Suppressor macrophage treated with lipopolysaccharide for 1 hour (primary cell): ENCODE data around the gene CTNNB1.

Source experiments
- DNase-seq, 3 donors: peaks; one replicate each; pipeline ENCODE4 v3.0.0-alpha.2; 2020 to 2022

The CTNNB1 gene

GRCh38 chr3:41220906-41221677, 21.8 kb downstream of the CTNNB1 start:
- DNase-seq: no peak

- DNase-seq: no peak
Observed at GRCh38 chr3:41222012-41222411, 22.7 kb downstream of the CTNNB1 start.

DNA sequence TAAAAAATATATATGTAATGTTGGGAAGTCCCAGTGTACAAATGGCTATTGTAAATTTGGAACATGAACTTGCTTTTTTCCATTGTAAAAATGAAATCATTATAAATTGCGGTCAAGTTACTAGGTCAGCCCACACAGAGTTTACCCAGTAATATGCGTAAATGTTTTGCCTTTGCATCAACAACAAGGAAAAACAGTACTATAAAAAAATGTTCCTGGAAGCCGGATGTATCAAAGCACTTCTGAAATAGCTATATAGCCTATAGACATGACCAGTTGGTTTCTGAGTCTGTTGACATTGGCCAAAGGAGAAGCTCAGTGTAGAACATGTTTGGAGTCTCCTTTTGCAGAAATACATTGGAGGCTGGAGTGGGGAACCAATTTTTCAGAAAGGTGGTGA, 23.2 kb downstream of the CTNNB1 start:
- DNase-seq: no peak

- no peak for DNase-seq
Observed at GRCh38 chr3:41223078-41223477, 23.8 kb downstream of the CTNNB1 start.

- DNase-seq: no peak
Observed at GRCh38 chr3:41223691-41224090, 24.4 kb downstream of the CTNNB1 start.

DNA sequence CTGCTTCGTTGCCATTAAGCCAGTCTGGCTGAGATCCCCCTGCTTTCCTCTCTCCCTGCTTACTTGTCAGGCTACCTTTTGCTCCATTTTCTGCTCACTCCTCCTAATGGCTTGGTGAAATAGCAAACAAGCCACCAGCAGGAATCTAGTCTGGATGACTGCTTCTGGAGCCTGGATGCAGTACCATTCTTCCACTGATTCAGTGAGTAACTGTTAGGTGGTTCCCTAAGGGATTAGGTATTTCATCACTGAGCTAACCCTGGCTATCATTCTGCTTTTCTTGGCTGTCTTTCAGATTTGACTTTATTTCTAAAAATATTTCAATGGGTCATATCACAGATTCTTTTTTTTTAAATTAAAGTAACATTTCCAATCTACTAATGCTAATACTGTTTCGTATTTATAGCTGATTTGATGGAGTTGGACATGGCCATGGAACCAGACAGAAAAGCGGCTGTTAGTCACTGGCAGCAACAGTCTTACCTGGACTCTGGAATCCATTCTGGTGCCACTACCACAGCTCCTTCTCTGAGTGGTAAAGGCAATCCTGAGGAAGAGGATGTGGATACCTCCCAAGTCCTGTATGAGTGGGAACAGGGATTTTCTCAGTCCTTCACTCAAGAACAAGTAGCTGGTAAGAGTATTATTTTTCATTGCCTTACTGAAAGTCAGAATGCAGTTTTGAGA, 25.0 kb downstream of the CTNNB1 start:
- DNase-seq: peak in 2 of 3 donors; percentile 31 to 39

DNA sequence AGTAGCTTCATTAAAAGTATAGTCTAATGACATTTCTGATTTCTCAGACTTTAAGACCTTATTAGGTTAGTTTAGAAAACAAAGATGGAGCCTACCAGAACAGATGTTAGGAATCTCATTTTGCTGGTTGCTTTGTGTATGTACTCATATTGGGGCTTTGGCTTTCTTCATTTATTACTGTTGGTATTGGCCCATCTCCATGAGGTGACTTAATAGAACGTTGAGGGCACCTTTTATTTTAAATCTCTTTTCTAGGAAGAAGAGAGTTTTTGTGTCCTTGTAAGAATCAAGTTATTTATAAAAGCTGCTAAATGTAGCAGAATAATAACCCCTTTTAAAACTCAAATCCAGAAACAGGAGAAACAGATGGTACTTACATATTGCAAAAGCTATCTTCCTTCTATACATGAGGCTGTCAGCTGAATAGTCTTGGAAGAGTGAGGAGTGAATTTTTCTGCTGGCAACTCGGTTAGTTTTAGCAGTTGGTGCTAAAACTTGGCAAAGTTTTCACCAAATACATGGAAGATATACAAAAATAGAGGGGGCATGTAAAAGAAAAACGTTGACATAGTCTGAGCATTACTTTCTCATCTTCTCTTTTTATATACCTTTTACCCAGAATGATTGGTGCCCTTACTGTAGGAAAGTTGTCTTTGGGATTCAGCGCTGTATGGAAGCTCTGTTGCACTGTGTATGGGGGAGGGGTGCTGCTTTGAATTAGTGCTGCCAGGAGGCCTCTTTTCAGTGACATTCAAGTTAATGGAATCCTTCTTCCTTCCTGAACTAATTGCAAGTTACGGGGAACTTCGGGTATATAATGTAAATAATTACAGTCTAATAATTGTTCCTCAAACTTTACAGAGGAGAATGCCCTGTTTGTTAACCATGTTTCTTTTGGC, 35.8 kb downstream of the CTNNB1 start:
- no peak for DNase-seq

GRCh38 chr3:41236228-41236627, 36.9 kb downstream of the CTNNB1 start:
- DNase-seq: no peak

DNA sequence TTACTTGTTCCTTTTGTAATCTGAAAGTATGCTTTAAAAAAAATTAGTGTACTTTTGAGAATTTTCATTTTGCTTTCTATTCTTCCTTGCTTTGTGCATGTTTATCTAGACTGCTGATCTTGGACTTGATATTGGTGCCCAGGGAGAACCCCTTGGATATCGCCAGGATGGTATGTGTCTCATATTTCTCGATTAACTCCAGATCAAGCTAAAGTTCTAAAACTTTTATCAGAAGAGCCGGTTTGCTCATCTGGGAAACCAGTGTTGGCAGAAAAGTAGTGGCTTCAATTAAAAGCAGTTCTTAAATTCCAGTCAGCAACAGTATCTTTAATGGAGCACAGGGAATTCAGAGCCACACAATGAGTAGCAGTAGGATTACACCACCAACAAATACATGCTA, 38.6 kb downstream of the CTNNB1 start:
- DNase-seq: no peak

GRCh38 chr3:41239587-41239986, 40.3 kb downstream of the CTNNB1 start:
- no peak for DNase-seq

DNA sequence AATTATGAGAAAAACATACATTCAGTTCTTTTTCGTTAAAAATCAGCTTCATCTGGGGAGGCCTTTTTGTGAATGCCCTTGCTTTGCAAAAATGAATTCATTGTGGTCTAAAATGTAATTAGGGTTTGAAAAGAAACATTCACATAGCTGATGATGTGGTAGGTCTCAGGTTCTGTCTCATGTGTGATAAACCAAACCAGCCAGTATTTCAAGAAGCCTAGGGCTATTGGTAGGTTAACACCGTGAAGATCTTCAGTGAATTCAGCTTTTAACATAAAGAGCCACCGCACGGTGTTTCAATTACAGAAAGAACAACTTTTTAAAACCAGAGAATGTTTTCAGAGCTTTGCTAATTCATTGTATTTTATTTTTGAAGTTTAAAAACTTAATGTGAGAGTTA, 41.9 kb downstream of the CTNNB1 start:
- DNase-seq: no peak

- no peak for DNase-seq
Observed at GRCh38 chr3:41241800-41242571, 42.7 kb downstream of the CTNNB1 start.

GRCh38 chr3:41243183-41243582, 43.9 kb downstream of the CTNNB1 start:
- DNase-seq: no peak

- no peak for DNase-seq
Observed at GRCh38 chr3:41244620-41245336, 45.5 kb downstream of the CTNNB1 start.

GRCh38 chr3:41247055-41248004, 48.0 kb downstream of the CTNNB1 start:
- no peak for DNase-seq

- DNase-seq: no peak
Observed at GRCh38 chr3:41248525-41248924, 49.2 kb downstream of the CTNNB1 start.

- no peak for DNase-seq
Observed at GRCh38 chr3:41249318-41249717, 50.0 kb downstream of the CTNNB1 start.

- no peak for DNase-seq
Observed at GRCh38 chr3:41250825-41251224, 51.5 kb downstream of the CTNNB1 start.

DNA sequence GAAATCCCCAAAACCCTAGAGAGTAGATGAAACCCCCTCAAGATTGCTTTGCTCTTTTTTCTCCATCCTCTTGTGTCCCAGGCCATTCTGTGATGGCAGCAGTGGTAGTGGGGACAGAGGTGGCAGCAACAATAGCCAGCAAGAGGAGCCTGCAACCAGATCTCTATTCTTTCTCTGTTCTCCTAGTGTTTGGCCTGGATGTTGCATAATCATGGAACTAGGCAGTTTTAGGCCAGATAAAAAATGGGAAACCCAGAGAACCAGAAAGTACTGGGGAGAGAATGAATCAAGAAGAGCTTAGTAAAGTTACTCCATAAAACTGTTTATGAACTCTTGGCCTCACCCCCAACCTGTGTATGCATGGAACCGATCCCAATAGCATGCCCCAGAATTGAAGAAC, 52.3 kb downstream of the CTNNB1 start:
- DNase-seq: no peak

GRCh38 chr3:41258239-41258800, 59.0 kb downstream of the CTNNB1 start:
- no peak for DNase-seq
